ENCODE results near the gene ALG9. TPM values are rescaled to one million over a fixed set of nuclear protein-coding genes. Genes with fewer than 3 reads are reported as not detected.

ALG9 gene
- total RNA-seq, 1 experiment from 2014 or later: 17.2 TPM

DNA sequence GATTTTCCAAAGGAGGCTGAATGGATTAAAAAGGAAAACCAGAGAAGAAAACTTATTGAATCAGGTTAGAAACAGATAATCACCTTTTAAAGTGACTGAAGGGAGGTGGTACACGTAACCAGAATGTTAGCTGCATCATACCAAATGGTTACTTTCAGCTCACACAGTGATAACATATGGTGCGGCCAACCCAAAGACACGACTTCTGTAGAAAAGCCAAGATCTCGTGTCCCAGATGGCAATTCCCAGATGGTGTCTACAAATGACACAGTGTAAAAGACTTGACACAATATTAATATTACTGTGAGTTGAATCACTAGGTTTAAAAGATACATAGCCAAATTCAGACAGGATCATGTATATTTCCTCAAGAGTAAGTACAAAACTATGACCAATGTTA is 110.3 kb downstream of the ALG9 start:
- DNase-seq (ENCODE audit: low read depth): no peak

DNA sequence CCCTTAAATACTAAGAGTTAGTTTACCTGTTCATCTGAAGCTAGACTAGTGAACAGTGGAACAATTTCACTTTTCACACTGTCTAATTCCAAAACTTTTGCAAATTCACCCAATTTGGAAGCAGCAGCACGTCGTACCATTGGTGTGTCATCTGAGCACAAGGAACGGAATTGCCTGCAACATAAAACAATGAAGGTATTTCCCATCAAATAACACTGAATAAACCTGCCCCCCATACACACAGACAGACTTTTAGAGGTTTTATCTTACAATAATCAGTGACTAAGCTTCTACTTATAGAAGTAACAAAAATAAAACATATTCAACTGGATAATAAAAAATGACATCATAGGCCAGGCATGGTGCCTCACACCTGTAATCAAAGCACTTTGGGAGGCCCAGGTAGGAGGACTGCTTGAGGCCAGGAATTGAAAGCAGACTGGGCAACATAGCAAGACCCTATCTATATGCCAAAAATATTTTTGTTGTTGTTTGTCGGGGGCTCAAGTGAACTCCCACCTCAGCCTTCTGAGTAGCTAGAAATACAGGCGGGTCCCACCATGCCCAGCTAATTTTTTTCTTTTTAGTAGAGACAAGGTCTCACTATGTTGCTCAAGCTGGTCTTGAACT is 111.5 kb downstream of the ALG9 start:
- in situ Hi-C loops (cut with HindIII; ENCODE audit: low pct_unique_long_range_greater_than_20kb, low sequenced_read_pairs): no loop called here
- no peak for DNase-seq (ENCODE audit: low read depth)

More for the DNA sequence above, 110.3 kb downstream of the ALG9 start:
- in situ Hi-C loops (cut with HindIII; ENCODE audit: low pct_unique_long_range_greater_than_20kb, low sequenced_read_pairs): no loop called here

DNA sequence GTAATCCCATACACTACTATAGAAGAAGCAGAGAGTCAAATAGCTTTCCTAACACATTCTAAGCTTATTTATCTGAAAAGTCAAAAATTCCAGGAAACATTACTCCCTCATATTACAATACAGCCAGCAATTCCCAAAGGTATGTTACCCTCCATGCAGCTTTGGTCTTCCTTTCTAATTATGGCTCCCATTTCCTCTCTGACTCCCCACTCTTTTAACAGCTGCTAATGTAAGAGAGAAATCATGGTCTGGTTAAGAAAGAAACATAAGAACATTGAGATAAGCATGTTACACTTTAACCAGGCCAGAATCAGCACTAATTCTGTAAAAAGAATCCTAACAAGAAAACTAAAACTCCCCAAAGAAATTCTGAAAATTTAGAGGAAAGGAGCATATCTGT is 112.0 kb downstream of the ALG9 start:
- in situ Hi-C loops (cut with HindIII; ENCODE audit: low pct_unique_long_range_greater_than_20kb, low sequenced_read_pairs): no loop called here
- no peak for DNase-seq (ENCODE audit: low read depth)

DNA sequence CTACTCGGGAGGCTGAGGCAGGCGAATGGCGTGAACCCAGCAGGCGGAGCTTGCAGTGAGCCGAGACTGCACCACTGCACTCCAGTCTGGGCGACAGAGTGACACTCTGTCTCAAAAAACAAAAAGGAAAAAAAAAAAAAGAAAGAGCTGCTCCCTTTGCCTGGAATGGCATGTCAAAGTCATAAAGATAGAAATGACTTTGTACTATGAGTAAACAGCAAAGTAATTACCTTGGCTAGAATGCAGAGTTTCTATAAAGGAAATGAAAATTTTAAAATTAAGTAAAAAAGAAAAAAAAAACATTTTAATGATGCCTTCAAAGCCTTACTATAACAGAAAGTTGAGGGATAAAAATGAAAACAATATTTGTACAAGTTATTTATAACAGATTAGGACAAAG is 115.3 kb downstream of the ALG9 start:
- in situ Hi-C loops (cut with HindIII; ENCODE audit: low pct_unique_long_range_greater_than_20kb, low sequenced_read_pairs): no loop called here
- DNase-seq (ENCODE audit: low read depth): no peak

DNA sequence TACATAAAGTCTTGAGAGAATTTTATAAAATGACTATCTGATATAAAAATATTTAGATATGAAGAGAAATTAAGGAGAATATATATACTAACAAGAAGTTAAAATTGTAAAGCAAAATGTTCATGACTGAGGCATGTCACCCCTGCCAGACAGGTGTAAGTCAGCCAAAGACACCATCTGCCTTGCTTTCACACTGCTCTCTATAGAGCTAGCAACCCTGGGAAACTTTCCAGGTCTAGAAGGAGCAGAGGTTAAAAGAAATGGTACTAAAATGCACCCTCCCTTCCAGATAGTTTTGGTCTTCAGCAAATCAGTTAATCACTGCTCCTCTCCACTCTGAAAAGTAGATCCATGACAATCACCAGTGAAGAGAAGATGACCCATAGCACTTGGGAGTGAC is 121.7 kb downstream of the ALG9 start:
- in situ Hi-C loops (cut with HindIII; ENCODE audit: low pct_unique_long_range_greater_than_20kb, low sequenced_read_pairs): no loop called here

DNA sequence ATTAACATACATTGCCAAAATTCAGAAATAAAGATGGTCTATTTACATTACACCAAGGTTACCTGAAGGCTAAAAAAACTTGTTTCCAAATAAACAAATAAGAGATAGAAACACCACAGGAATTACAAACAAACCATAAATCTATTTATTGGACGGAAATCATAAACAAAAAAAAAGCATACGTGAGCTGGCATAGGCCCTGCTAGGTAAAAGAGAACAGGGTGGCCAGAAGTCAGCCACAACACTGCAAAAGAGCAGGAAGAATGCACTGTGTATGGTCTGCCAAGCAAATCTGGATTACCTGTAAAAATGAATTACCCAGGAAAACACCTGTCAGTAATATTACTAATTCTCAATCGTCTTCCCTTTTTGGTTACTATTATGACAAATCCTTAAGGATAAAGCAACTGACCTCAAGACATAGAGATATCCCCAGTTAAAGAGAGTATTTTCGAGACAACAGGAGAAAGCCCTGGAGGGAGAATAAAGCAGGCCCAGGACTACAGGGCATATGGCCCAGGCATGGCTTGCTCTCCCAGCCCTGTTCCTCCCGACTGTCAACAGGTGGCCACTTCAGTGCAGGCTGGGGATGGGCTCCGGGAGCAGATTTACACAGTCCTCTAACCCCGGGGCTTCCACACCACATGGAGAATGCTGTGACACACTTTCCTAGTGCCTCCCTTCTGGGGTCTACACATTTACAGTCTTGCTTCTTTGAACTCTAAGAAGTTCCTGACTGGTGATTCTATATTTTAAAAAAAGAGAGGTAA is 123.2 kb downstream of the ALG9 start:
- in situ Hi-C loops (cut with HindIII; ENCODE audit: low pct_unique_long_range_greater_than_20kb, low sequenced_read_pairs): no loop called here
- DNase-seq (ENCODE audit: low read depth): no peak

More for the DNA sequence above, 121.7 kb downstream of the ALG9 start:
- no peak for DNase-seq (ENCODE audit: low read depth)

DNA sequence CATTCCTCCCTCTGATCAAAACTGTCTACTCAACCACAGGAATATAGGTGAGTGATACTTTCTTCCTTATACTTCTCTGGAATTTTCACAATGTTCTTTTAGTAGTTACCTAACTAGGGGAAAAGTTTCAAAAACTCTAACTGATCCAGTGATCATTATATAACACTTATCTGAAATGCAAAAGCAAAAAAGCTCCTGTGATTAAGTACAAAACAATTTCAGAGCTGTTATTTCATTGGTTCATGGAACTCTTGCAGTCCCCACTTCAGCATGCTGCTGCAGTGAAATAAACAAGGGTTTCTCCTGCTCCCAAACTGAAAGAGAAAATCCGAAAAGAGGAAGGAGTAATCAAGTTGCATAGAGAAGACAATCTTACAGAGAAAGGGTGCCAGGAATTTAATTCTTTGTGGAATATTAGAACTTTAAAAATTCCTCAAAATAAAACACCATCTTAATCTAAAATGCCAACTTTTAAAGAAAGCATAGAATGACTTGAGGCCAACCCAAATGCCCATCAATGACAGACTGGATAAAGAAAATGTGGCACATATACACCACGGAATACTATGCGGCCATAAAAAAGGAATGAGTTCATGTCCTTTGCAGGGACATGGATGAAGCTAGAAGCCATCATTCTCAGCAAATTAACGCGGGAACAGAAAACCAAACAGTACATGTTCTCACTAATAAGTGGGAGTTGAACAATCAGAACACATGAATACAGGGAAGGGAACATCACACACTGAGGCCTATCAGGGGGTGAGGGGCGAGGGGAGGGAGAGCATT is 125.5 kb downstream of the ALG9 start:
- DNase-seq (ENCODE audit: low read depth): no peak
- in situ Hi-C loops (cut with HindIII; ENCODE audit: low pct_unique_long_range_greater_than_20kb, low sequenced_read_pairs): no loop called here

DNA sequence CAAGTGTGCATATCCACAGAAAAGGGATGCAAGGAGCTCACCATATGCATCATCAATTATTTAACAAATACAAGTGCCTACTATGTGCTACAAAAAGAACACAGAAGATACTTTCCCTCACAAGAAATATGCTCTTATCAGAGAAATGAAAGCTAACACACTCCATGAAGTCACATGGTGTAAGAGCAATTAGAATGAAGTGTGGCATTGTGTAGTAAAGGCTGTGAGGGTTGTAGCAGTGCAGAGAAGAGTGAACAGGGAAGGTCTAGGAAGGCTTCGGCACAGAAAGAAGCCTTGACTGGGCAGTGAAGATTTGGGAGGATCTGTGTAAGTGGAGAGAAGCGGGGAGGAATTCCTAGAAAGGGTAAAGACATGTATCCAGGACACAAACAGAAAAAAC is 127.7 kb downstream of the ALG9 start:
- in situ Hi-C loops (cut with HindIII; ENCODE audit: low pct_unique_long_range_greater_than_20kb, low sequenced_read_pairs): no loop called here
- DNase-seq (ENCODE audit: low read depth): no peak

DNA sequence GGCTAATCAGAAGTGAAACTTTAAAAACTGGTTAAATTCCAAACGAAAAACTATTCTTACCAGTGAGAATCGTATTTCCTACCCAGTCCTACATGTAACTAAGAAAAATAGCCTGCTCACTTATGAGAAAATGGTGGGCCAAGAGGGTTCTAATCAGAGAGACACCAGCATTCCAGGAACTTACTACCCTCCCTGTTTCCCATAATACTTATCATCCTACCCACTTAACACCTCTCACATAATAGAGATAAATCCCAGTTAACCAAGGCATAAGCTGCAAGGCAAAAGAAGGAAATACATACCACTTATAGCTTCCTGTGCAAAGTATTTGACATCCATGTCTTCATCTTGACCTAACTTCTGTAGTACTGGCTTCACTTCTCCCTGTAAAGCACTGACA is 129.6 kb downstream of the ALG9 start:
- in situ Hi-C loops (cut with HindIII; ENCODE audit: low pct_unique_long_range_greater_than_20kb, low sequenced_read_pairs): no loop called here
- no peak for DNase-seq (ENCODE audit: low read depth)

DNA sequence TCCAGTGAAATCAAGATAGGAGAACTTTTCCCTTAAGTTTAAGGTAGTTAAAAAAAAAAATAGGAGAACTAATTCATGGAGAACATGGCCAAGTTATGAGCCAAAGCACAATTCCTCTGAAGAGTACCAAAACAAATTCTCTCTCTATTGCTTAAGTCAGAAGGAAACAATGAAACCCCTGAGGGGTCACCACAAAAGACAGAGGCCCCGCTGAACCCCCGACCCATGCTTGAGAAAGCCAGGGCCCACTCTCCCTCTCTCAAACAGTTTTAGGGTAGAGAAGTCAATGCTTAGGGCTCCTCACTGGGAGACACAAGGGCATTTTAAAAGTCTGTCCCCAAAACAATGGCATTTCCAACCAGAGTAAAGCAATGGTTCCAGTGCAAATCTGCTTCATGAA is 132.1 kb downstream of the ALG9 start:
- no peak for DNase-seq (ENCODE audit: low read depth)
- in situ Hi-C loops (cut with HindIII; ENCODE audit: low pct_unique_long_range_greater_than_20kb, low sequenced_read_pairs): no loop called here

DNA sequence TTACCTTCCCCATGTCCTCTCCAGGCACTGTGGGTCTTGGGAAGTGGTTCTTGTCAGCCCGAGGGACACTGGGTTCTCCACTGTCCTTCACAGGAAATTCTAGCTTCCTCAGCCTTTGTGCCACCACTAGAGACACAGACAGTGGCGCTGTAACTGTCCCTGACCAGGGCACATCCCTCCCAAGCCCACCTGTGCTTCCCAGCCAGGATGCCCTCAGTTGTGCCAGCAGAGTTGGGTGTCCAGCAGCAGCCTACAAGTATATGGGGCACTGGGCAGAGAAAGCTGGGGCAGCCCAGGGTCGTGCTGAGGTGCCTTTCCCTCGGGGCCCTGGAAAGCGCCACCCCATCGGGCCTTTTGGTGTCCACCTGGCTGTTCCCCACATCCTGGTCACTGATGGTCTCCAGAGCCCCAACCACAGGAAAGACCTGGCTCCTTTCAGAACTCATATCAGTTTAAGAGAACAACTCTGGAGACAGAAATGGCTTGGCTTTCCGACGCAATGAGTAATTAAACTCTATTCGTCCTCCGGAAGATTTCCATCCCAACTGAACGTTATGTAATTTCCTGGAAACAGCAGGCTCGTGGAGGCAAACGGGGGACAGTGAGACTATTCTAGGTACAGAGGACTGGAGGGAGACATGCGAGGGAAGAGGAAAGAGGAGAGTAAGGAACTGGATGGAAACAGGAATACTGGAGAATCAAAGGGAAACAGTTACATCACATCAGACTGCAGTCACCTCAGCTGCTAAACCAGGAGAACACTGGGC is 133.8 kb downstream of the ALG9 start:
- no peak for DNase-seq (ENCODE audit: low read depth)
- in situ Hi-C loops (cut with HindIII; ENCODE audit: low pct_unique_long_range_greater_than_20kb, low sequenced_read_pairs): no loop called here

DNA sequence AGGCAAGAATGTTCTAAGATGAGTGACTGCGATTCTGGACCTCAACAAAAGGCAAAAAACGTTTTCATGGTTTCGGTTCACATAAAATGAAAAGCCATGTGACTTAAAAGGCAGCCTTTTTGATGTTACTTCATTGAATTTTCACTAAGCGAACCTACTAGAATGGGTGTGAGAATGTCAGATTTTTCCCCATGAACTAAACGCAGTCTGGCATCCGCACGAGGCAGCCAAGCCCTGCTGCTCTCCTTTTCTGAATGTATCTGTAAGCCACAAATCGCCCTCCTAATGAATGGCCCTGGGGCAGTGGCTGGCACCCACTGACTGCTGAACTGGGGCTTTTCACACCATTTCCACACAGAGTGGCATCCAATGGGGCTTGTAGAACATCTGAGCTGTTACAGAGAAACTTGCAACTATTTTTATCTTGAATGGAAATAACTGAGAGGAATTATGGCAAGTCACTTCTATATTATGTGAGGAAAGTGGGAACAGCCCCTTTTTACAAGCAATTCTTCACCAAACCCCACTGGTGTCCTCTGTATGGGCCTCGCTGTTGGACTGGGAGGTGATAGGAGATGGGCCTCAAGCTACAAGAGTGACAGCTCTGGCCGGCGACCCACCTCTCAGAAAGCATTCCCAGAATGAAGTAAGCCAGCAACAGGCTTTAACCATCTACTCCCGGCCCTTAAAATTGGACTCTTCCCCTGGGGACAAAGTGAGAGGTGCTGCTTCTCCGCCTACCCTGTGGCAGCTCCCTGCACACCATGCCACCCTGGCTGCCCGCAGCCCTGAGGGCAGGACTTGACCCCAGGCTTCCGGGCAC is 134.5 kb downstream of the ALG9 start:
- no peak for DNase-seq (ENCODE audit: low read depth)
- in situ Hi-C loops (cut with HindIII; ENCODE audit: low pct_unique_long_range_greater_than_20kb, low sequenced_read_pairs): no loop called here

Other genes starting within 250 kb of the ALG9 start
- 4.7 and 17.1 TPM in 2 replicates for gene PPP2R1B, start 105.2 kb downstream of the ALG9 start, total RNA-seq (2014; rRNA removed; shearing (Covaris generic); ENCODE audit: low replicate concordance)
- 0.30 and 2.1 TPM in 2 replicates for gene FDXACB1, start 7.6 kb upstream of the ALG9 start, total RNA-seq (2014; rRNA removed; shearing (Covaris generic); ENCODE audit: low replicate concordance)
- 29.9 and 39.5 TPM in 2 replicates for gene CFAP68, start 8.0 kb upstream of the ALG9 start, total RNA-seq (2014; rRNA removed; shearing (Covaris generic); ENCODE audit: low replicate concordance)
- 0.78 and 2.4 TPM in 2 replicates for gene CRYAB, start 40.2 kb upstream of the ALG9 start, total RNA-seq (2014; rRNA removed; shearing (Covaris generic); ENCODE audit: low replicate concordance)
- gene HSPB2, start 41.2 kb upstream of the ALG9 start, total RNA-seq (2014; rRNA removed; shearing (Covaris generic); ENCODE audit: low replicate concordance): 2.9 TPM in 1 of 2 replicates, not detected in the other
- 1.7 TPM in 1 of 2 replicates, not detected in the other for gene C11orf52, start 47.3 kb upstream of the ALG9 start, total RNA-seq (2014; rRNA removed; shearing (Covaris generic); ENCODE audit: low replicate concordance)
- gene DIXDC1, start 65.8 kb upstream of the ALG9 start, total RNA-seq (2014; rRNA removed; shearing (Covaris generic); ENCODE audit: low replicate concordance): 14.2 and 25.0 TPM in 2 replicates
- gene DLAT, start 153.8 kb upstream of the ALG9 start, total RNA-seq (2014; rRNA removed; shearing (Covaris generic); ENCODE audit: low replicate concordance): 28.1 and 35.0 TPM in 2 replicates
- 0.49 and 11.4 TPM in 2 replicates for gene PIH1D2, start 202.4 kb upstream of the ALG9 start, total RNA-seq (2014; rRNA removed; shearing (Covaris generic); ENCODE audit: low replicate concordance)
- gene NKAPD1, start 202.7 kb upstream of the ALG9 start, total RNA-seq (2014; rRNA removed; shearing (Covaris generic); ENCODE audit: low replicate concordance): 13.2 and 19.8 TPM in 2 replicates
- gene TIMM8B, start 215.2 kb upstream of the ALG9 start, total RNA-seq (2014; rRNA removed; shearing (Covaris generic); ENCODE audit: low replicate concordance): 33.6 and 76.9 TPM in 2 replicates
- gene SDHD, start 215.3 kb upstream of the ALG9 start, total RNA-seq (2014; rRNA removed; shearing (Covaris generic); ENCODE audit: low replicate concordance): 75.6 and 140 TPM in 2 replicates